Parathyroid adenoma (tissue), 2 donors: ENCODE measurements around the gene TMEM154.

Experiments
- H2AFZ ChIP-seq: fragments of 300-600 bp; sonication (generic); one replicate; pipeline ENCODE4 v1.7.0; 2017; ENCODE audit warnings: antibody characterized with exemption, mild to moderate bottlenecking
- H3K27ac ChIP-seq: fragments of 300-600 bp; sonication (generic); one replicate; pipeline ENCODE4 v1.7.0; 2017
- H3K27me3 ChIP-seq: fragments of 300-600 bp; sonication (generic); one replicate; pipeline ENCODE4 v1.7.0; 2017; ENCODE audit warnings: low read length; ENCODE audit not compliant: control insufficient read depth, insufficient read depth
- H3K36me3 ChIP-seq: fragments of 300-600 bp; sonication (generic); one replicate; pipeline ENCODE4 v1.7.0; 2017; ENCODE audit warnings: low read length; ENCODE audit not compliant: control insufficient read depth, insufficient read depth
- H3K4me1 ChIP-seq: fragments of 300-600 bp; sonication (generic); one replicate; pipeline ENCODE4 v1.7.0; 2017; ENCODE audit warnings: control low read depth
- H3K4me2 ChIP-seq: fragments of 300-600 bp; sonication (generic); one replicate; pipeline ENCODE4 v1.7.0; 2017; ENCODE audit warnings: low read length
- H3K4me3 ChIP-seq: fragments of 300-600 bp; sonication (generic); one replicate; pipeline ENCODE4 v1.7.0; 2017; ENCODE audit warnings: low read depth, low read length
- H3K79me2 ChIP-seq: fragments of 300-600 bp; sonication (generic); one replicate; pipeline ENCODE4 v1.7.0; 2017; ENCODE audit warnings: control low read depth
- H3K9ac ChIP-seq: fragments of 300-600 bp; sonication (generic); one replicate; pipeline ENCODE4 v1.7.0; 2017; ENCODE audit warnings: mild to moderate bottlenecking
- H3K9me3 ChIP-seq: fragments of 300-600 bp; sonication (generic); one replicate; pipeline ENCODE4 v1.7.0; 2017; ENCODE audit warnings: low read length; ENCODE audit not compliant: control insufficient read depth
- CTCF ChIP-seq: fragments of 300-600 bp; sonication (generic); IDR thresholded peaks from one replicate; pipeline ENCODE4 v1.7.0; 2017; ENCODE audit warnings: antibody characterized with exemption, mild to moderate bottlenecking
- donor health status: primary hyperparathyroidism.

TMEM154 gene

GRCh38 chr4:152698089-152698499 lies 18.3 kb upstream of the TMEM154 start:
- Histone ChIP-seq H3K27ac (no peak overlapping the region), H3K9ac (no peak overlapping the region), H3K4me1 (no peaks in the 10 kb centered on the region), H2AFZ (no peak overlapping the region), H3K79me2 (no peaks in the 10 kb centered on the region), H3K4me2 (no peak overlapping the region), H3K9me3 (no peaks in the 10 kb centered on the region), H3K27me3 (peaks cover 1% of the 10 kb centered on the region), H3K36me3 (no peaks in the 10 kb centered on the region), H3K4me3 (no peak overlapping the region)
- no peak for TF ChIP-seq CTCF

- no peak overlapping the region for H2AFZ ChIP-seq
- no peaks in the 10 kb centered on the region for H3K4me1 ChIP-seq
- H3K4me2 ChIP-seq = no peak overlapping the region
- no peaks in the 10 kb centered on the region for H3K36me3 ChIP-seq
- H3K27ac ChIP-seq = no peak overlapping the region
- H3K79me2 ChIP-seq = no peaks in the 10 kb centered on the region
- H3K9ac ChIP-seq = no peak overlapping the region
- H3K27me3 ChIP-seq = peaks cover 3% of the 10 kb centered on the region
- no peak for TF ChIP-seq CTCF
- no peaks in the 10 kb centered on the region for H3K9me3 ChIP-seq
- no peak overlapping the region for H3K4me3 ChIP-seq
Observed at GRCh38 chr4:152697284-152698088, 17.7 kb upstream of the TMEM154 start.

GRCh38 chr4:152696764-152697261 lies 17.0 kb upstream of the TMEM154 start:
- no peak for TF ChIP-seq CTCF
- Histone ChIP-seq H3K27ac (no peak overlapping the region), H3K4me3 (no peak overlapping the region)

GRCh38 chr4:152693871-152694270 lies 14.1 kb upstream of the TMEM154 start:
- no peaks in the 10 kb centered on the region for H3K79me2 ChIP-seq
- H3K27me3 ChIP-seq = peaks cover 3% of the 10 kb centered on the region
- no peaks in the 10 kb centered on the region for H3K9me3 ChIP-seq
- no peak overlapping the region for H3K27ac ChIP-seq
- TF ChIP-seq CTCF = no peak
- no peaks in the 10 kb centered on the region for H3K36me3 ChIP-seq
- H3K9ac ChIP-seq = no peak overlapping the region
- no peak overlapping the region for H2AFZ ChIP-seq
- no peak overlapping the region for H3K4me2 ChIP-seq
- H3K4me3 ChIP-seq = no peak overlapping the region
- no peaks in the 10 kb centered on the region for H3K4me1 ChIP-seq

More at GRCh38 chr4:152696764-152697261, 17.0 kb upstream of the TMEM154 start:
- no peak overlapping the region for H3K4me2 ChIP-seq
- H3K79me2 ChIP-seq = no peaks in the 10 kb centered on the region
- H2AFZ ChIP-seq = no peak overlapping the region
- H3K27me3 ChIP-seq = peaks cover 3% of the 10 kb centered on the region
- no peak overlapping the region for H3K9ac ChIP-seq
- H3K4me1 ChIP-seq = no peaks in the 10 kb centered on the region
- H3K36me3 ChIP-seq = no peaks in the 10 kb centered on the region
- no peaks in the 10 kb centered on the region for H3K9me3 ChIP-seq

- H3K36me3 ChIP-seq = no peaks in the 10 kb centered on the region
- no peak overlapping the region for H3K4me3 ChIP-seq
- no peak overlapping the region for H3K4me2 ChIP-seq
- no peaks in the 10 kb centered on the region for H3K4me1 ChIP-seq
- no peak overlapping the region for H3K27ac ChIP-seq
- TF ChIP-seq CTCF = no peak
- H3K9ac ChIP-seq = no peak overlapping the region
- H2AFZ ChIP-seq = no peak overlapping the region
- H3K27me3 ChIP-seq = peaks cover 3% of the 10 kb centered on the region
- no peaks in the 10 kb centered on the region for H3K9me3 ChIP-seq
- no peaks in the 10 kb centered on the region for H3K79me2 ChIP-seq
Observed at GRCh38 chr4:152691761-152692160, 12.0 kb upstream of the TMEM154 start.
